T-helper 2 cell (primary cell): ENCODE data around the gene BTBD9.
A peak's percentile ranks its signal among the peaks of the same experiment; 100 is the strongest.

Experiments used
- DNase-seq, 5 experiments: peaks; one replicate each; pipeline versions ENCODE4 v3.0.0 to v3.0.0-alpha.2; 2012 to 2022

The BTBD9 gene

GRCh38 chr6:38593409-38593808 is 46.3 kb downstream of the BTBD9 start:
- no peak for DNase-seq

- DNase-seq, result no peak
Measured at GRCh38 chr6:38591439-38591838, 48.3 kb downstream of the BTBD9 start.

- DNase-seq, result no peak
Measured at GRCh38 chr6:38589367-38589720, 50.4 kb downstream of the BTBD9 start.

- DNase-seq, result no peak
Measured at GRCh38 chr6:38588631-38589366, 50.9 kb downstream of the BTBD9 start.

- no peak for DNase-seq
Measured at GRCh38 chr6:38587766-38588362, 51.9 kb downstream of the BTBD9 start.

GRCh38 chr6:38586992-38587391 is 52.7 kb downstream of the BTBD9 start:
- DNase-seq, result no peak

- DNase-seq, result no peak
Measured at GRCh38 chr6:38584731-38585130, 55.0 kb downstream of the BTBD9 start.

- DNase-seq, result no peak
Measured at GRCh38 chr6:38583523-38583922, 56.2 kb downstream of the BTBD9 start.

GRCh38 chr6:38580030-38580429 is 59.7 kb downstream of the BTBD9 start:
- no peak for DNase-seq

- no peak for DNase-seq
Measured at GRCh38 chr6:38579010-38579628, 60.6 kb downstream of the BTBD9 start.

- no peak for DNase-seq
Measured at GRCh38 chr6:38578075-38578474, 61.7 kb downstream of the BTBD9 start.

- no peak for DNase-seq
Measured at GRCh38 chr6:38577492-38577891, 62.2 kb downstream of the BTBD9 start.

GRCh38 chr6:38573801-38574395 is 65.8 kb downstream of the BTBD9 start:
- DNase-seq, result no peak

- peak in 2 of 5 experiments; percentile 36 to 91 for DNase-seq
Measured at GRCh38 chr6:38572186-38572813, 67.4 kb downstream of the BTBD9 start.

- DNase-seq, result peak in 1 of 5 experiments; percentile 21
Measured at GRCh38 chr6:38571721-38572120, 68.0 kb downstream of the BTBD9 start.

GRCh38 chr6:38570750-38571149 is 69.0 kb downstream of the BTBD9 start:
- DNase-seq, result peak in 1 of 5 experiments; percentile 17

GRCh38 chr6:38567436-38567835 is 72.3 kb downstream of the BTBD9 start:
- DNase-seq, result no peak

GRCh38 chr6:38566295-38567030 is 73.3 kb downstream of the BTBD9 start:
- no peak for DNase-seq

GRCh38 chr6:38564301-38564700 is 75.4 kb downstream of the BTBD9 start:
- no peak for DNase-seq

- DNase-seq, result no peak
Measured at GRCh38 chr6:38555606-38556005, 84.1 kb downstream of the BTBD9 start.

GRCh38 chr6:38554700-38555413 is 84.9 kb downstream of the BTBD9 start:
- no peak for DNase-seq

GRCh38 chr6:38554014-38554413 is 85.7 kb downstream of the BTBD9 start:
- no peak for DNase-seq
